Kidney tubule cell (primary cell): ENCODE measurements around the gene EEFSEC.

ENCODE experiments used
- DNase-seq: peaks from one replicate; pipeline ENCODE4 v3.0.0-alpha.2; 2018; ENCODE audit warnings: low spot score

EEFSEC gene

GRCh38 chr3:128394033-128394432, 240.8 kb downstream of the EEFSEC start:
- no peak for DNase-seq

GRCh38 chr3:128395046-128395445, 241.8 kb downstream of the EEFSEC start:
- DNase-seq, result no peak

DNA sequence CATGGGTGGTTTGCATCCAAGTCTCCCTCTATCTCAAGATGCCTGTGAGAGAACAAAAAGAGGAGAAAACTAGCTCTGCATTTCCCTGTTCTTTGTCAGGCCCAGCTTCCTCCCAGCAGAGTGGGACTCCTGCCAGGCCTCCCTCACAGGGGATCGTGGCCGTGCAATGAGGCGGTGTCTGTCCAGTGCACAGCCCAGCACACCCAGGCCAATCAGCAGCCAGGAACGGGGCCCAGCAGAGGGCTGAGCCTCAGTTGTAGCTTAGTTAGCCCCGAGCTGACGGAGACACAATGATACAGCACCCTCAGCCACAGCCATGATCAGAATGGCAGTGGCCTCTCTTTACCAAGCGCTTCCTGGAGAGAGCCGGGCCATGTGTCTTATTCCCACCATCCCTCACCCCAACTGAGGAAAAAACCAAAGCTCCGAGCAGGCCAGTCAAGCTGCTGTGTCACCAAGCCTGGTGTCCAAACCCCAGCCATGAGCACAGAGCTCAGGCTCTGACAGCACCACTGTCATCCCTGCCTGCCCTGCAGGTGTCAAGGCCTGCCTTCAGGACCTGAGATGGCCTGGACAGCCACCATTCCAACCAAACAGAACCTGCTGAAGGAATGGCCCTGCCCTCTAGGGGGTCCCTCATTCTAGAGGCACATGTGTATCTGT, 242.3 kb downstream of the EEFSEC start:
- no peak for DNase-seq

DNA sequence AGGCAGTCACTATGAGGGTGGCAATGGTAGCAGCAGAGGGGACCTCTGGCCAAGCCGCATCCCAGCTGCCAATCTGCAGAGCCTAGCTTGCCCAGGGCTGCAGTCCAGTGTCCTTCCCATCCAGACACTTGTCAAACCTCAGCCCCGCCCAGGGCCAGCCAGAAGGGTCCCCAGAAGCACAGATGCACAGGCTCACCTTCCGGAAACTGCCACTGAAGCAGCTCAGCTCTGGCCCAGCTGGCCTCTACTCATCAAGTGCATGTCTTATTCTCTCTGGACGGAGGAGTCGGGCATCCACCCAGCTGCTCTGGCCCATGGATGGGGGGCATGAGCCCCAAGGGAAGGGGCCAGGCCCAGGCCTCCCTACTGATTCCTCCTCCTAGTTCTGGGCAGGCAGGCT, 244.2 kb downstream of the EEFSEC start:
- no peak for DNase-seq

DNA sequence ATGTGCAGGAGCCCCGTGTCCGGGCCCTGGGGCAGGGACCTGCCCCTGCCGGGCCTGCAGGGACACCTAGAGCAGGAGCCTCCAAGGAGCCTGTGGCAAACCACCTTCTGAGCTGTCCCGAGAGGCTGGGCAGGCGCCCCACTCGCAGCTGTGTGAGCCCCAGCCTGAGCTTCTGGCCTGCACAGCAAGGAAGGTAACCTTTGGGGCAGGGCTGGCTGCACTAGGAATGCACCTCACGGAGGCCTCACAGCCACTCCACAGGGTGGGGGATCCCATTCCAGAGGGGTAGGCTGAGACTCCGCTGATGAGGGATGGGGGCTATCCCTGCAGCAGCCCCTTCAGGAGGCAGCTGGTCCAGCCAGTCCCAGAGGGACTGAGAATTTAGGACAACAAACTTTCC, 245.3 kb downstream of the EEFSEC start:
- no peak for DNase-seq

DNA sequence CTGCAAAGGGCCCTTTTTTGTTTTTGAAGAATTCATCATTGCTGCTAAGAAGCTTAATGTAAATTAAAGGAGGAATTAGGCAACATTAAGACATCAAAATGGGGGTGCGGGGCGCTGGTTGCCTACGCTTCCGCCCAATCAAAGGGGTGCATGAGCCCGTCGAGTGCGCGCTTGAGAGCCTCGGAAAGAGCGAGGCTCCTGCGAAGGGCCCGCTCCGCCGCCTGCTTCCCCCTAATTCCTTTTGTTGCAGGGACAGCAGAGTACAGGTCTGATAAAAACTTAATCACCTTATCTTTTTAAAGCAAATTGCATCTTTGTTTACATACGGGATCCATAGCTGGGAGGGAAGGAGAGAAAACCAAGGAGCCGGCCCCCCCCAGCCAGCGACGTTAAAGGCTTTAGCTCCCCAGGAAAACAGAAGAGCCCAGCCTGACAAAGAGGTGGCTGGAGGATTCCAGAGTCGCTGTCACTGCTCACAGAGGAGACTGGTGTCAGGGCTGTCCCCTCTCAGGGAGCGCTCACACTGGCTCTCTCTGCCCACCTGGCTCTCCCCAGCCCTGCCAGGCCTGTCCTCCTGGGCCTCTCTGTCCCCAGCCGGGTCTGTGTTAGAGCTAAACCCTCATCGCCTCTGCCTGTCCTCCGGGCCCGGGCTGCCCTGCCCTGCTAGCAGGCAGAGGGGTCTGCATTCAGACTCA, 246.1 kb downstream of the EEFSEC start:
- DNase-seq, result no peak

GRCh38 chr3:128400671-128401070, 247.4 kb downstream of the EEFSEC start:
- no peak for DNase-seq

- no peak for DNase-seq
Measured at GRCh38 chr3:128402319-128402718, 249.0 kb downstream of the EEFSEC start.

DNA sequence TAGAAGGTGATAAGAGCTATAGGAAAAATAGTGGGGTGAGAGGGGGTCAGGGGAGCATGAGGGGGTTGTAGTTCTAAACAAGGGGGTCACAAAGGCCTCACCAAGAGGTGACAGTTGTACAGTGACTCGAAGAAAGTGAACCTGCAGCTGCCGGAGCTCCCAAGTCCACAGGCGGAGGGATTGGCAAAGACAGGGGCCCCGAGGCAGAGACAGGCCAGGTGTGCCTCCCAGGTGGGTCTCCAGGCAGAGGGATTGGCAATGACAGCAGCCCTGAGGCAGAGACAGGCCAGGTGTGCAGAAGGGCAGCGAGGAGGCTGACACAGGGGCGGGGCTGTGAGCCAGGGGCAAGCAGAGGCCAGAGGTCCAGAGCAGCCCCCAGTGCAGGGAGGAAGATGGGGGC, 249.7 kb downstream of the EEFSEC start:
- no peak for DNase-seq

DNA sequence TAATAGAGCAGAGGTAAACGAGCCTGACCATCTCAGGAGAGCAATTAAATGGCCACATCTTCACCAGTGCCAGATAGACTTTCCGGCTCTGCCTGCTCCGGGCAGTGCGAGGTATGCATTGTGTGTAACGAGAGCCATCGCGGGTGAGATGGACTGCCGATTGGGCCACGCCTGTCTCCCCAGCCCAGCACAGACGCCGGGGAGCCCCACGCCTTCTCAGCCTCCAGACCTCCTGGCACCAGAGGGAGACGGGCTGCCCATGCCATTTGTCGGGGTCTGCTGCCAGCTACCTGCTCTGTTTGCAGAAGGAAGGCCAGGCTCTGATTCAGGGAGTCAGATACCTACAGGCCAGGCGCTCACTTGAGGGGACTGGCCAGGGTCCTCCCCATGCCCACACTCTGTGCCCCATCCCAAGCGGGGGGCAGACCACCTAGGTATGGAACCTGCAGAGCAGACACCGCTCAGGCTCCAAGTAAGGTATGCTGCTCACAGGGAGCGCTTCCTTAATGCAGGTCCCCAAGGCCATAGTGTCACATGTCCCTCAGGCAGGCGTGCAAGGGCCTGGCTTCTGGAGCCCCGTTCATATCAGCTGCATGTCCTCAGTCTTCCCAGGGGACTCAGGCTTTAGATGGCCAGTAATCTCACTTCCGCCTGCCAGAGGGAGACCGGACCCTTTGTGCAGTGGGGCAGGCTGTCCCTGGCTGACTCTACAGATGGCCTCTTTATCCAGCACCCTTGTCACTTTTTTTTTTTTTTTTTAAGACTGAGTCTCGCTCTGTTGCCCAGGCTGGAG, 251.2 kb downstream of the EEFSEC start:
- DNase-seq, result no peak

GRCh38 chr3:128405554-128406277, 252.4 kb downstream of the EEFSEC start:
- DNase-seq, result no peak

DNA sequence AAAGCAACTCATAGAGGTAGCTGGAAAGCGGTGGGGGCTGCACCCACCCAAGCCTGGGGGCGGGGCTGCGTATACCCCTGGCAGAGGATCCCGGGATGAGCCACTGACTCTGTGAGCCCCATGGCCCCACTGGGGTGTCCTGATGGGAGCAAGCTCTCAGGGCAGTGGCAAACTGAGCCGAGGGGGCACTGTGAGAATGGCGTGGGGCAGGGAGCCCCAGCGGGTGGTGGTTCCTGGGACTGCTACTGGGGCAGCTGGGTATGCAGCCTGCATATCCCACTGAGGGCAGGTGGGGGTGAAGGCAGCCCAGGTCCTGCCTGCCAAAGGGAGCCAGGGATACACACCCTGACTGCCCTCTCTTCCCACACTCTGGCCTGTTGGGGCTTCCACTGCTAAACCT, 254.0 kb downstream of the EEFSEC start:
- DNase-seq, result no peak

DNA sequence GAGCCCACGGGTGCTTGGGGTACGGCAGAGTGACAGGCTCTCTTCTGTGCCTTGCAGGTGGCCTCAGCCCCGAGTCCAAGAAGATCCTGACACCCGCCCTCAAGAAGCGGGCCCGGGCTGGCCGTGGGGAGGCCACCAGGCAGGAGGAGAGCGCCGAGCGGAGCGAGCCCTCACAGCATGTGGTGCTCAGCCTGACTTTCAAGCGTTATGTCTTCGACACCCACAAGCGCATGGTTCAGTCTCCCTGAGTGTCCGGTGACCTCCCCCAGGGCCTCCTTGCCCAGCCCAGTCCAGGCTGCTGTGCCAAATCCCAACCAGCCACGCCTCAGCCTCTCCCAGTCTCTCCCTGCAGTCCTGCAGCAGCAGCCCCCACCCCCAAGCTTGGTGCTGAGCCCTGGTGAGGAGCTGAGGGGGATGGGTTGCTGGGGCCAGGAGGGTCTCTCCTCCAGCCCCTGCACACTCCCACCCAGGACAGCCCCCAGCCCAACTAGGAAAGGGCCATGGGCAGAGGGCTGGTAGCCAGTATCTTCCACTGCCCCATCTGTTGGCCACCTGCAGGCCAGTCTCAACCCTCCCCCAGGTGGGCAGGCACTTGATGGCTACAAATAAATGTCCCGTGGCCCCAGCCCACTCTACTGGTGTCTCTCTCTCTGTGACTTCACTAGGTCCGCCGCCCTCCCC, 254.9 kb downstream of the EEFSEC start:
- no peak for DNase-seq

GRCh38 chr3:128408693-128409623, 255.7 kb downstream of the EEFSEC start:
- no peak for DNase-seq

DNA sequence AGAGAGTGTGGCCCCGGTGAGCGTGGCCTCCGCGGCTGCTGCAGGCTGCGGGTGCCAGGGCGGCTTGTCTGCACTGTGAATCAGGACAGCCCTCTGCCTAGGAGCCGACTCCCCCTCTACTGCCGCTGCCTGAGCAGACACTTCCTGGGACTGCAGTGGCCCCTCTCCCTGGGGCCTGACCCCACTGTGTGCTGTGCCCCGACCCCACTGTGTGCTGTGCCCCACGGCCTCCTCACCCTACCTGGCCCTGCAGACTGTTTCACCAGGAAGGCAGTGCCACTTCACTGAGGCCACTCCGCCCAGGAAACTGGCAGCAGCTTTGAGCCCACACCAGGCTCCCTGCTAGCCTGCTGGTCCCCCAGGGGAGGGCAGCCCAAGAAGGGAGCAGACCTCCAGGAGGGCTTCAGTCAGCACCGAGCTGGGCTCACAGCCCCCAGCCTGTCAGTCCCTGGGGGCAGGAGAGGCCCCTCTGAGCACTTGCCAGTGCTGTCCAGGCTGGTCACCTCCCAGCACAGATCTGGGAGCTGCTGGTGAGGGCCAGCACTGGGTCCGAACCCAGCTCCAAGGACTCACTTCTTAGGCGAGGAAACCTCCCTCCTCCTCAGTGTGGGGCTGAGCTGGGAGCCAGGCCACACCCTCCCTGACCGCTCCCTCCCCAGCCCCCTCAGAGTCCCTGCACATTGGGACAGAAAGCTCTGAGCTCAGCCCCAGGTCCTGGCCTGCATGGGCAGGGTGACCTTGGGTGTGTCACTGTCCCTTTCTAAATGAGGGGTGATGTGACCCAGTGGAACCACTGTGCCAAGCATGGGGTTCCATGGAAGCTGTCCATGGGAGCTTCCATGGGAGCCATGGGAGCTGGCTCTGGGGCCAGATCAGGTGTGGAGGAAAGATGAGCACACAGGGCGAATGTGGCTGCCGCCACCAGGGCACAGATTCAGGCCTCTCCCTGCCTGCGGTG, 256.6 kb downstream of the EEFSEC start:
- DNase-seq, result no peak

GRCh38 chr3:128410669-128411573, 257.6 kb downstream of the EEFSEC start:
- DNase-seq, result no peak

DNA sequence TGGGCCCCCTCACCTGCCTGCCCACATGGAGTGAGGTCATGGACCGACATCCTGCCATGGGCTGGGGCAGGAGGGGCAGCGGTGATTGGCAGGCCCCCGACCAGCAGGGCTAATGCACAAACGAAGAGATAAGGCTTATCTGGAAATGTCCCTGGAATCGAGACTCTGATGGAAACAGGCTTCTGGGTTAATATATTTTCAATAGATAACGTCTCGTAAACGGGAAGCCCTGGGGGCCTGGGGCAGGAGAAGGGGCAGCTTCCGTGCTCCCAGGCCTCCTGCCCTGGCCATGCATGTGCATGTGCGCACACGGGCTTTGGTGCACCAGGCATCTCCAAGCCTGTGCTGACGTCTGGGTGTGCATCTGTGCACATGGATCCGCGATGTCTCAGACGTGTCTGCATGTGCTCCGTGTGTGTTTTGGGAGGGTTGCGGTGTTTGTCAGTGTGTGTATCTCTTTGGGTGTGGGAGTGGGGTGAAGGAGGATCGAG, 258.3 kb downstream of the EEFSEC start:
- no peak for DNase-seq
